ENCODE measurements around the gene TRABD2B. TPM values are rescaled to one million over a fixed set of nuclear protein-coding genes. Genes with fewer than 3 reads are reported as not detected.

The TRABD2B gene
- polyA plus RNA-seq, 4 donors = under 0.01 to 2.6 (median 2.2) TPM; not detected in 1

DNA sequence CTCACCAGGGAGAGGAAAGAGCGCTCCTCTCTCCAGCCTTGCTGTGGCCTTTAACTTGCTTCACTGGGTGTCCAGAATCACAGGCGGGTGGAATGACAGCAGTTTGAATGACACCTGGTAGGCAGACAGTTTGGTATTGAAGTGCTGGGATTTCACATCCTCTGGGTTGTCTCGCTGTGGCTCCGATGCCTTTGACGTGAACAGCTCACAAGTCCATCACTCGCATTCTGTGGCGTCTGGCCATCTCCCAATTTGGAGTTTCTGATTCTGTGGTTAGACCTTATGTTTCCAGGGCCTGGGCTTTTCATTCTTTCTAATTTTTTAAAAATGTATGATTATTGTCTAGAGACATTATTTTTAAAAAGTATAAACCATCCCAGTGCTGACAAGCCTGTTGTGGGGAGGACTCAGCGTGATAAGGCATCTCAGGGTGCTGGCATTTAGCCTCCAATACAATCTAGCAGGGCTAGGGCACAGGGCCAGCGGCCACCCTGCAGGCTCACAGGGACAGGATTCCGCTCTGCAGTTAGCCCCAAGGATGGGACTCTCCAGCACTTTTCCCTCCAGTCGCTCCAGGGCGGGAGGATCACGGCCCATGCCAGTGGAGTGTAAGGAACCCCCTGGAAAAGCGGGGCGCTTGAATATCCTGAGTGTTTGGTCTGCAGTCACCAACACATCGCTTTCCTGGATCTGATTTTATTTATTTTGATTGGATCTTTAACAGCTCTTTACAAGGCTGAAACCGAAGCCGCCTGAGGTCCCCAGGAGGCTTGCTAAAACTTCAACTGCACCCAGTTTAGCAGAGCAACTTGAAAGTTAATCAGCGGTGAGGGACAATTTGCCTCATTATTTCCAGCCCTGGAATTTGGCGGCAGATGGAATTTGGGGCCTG, 178.3 kb downstream of the TRABD2B start:
- no peaks in the 10 kb centered on the region for H3K27me3 ChIP-seq (ENCODE audit: control insufficient read depth in 3 of 3, insufficient read depth in 3 of 3, low read length in 3 of 3)
- FAIRE-seq (no peak), DNase-seq (no peak)
- H3K27ac ChIP-seq (ENCODE audit: low read depth in 1 of 3, low read length in 2 of 3) = no peak overlapping the region
- no peak overlapping the region for H3K4me3 ChIP-seq (ENCODE audit: low read depth in 1 of 3, low read length in 3 of 3)
- H3K36me3 ChIP-seq (ENCODE audit: control insufficient read depth in 3 of 3, insufficient read depth in 2 of 3, low read depth in 1 of 3, low read length in 3 of 3) = peaks cover 0 to 14% (median 0%) of the 10 kb centered on the region in 3 donors
- H3K4me1 ChIP-seq (ENCODE audit: control insufficient read depth in 3 of 3, insufficient read depth in 2 of 3, low read depth in 1 of 3, low read length in 2 of 3) = peaks cover 0 to 5% (median 0%) of the 10 kb centered on the region in 3 donors
- WGBS, 3 donors = 85 to 94% (median 91%) methylated on average over 20 of the region's 20 CpGs
- H3K9me3 ChIP-seq (ENCODE audit: control insufficient read depth in 2 of 2, insufficient read depth in 1 of 2, low read depth in 1 of 2, low read length in 1 of 2) = no peaks in the 10 kb centered on the region

DNA sequence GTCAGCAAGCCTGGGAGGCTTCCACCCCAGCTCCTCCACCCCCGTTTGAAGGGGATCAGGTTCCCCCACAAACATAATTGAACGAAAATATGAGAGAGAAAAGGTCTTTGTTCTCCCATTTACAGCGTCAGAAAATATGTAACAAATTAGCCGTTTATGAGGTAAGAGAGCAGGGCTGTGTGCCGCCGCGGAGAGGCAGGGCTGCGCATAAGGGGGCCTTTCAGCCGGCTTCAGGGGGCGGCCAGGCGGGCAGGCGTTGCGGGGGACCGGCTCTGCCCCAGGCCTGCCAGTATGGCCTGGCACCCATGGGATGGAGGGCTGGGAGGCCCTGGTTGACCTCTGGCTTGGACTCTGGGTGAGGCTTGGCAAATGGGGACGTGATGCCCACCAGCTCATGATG, 179.3 kb downstream of the TRABD2B start:
- no peak overlapping the region for H3K27ac ChIP-seq (ENCODE audit: low read depth in 1 of 3, low read length in 2 of 3)
- 91 to 94% (median 91%) methylated on average over 15 of the region's 15 CpGs for WGBS, 3 donors
- FAIRE-seq = no peak

GRCh38 chr1:47816325-47817071, 180.7 kb downstream of the TRABD2B start:
- DNase-seq = no peak

More for the DNA sequence above, 179.3 kb downstream of the TRABD2B start:
- H3K9me3 ChIP-seq (ENCODE audit: control insufficient read depth in 2 of 2, insufficient read depth in 1 of 2, low read depth in 1 of 2, low read length in 1 of 2) = no peaks in the 10 kb centered on the region
- H3K36me3 ChIP-seq (ENCODE audit: control insufficient read depth in 3 of 3, insufficient read depth in 2 of 3, low read depth in 1 of 3, low read length in 3 of 3) = peaks cover 0 to 10% (median 0%) of the 10 kb centered on the region in 3 donors
- DNase-seq = no peak
- H3K27me3 ChIP-seq (ENCODE audit: control insufficient read depth in 3 of 3, insufficient read depth in 3 of 3, low read length in 3 of 3) = no peaks in the 10 kb centered on the region
- H3K4me1 ChIP-seq (ENCODE audit: control insufficient read depth in 3 of 3, insufficient read depth in 2 of 3, low read depth in 1 of 3, low read length in 2 of 3) = peaks cover 0 to 2% (median 0%) of the 10 kb centered on the region in 3 donors
- H3K4me3 ChIP-seq (ENCODE audit: low read depth in 1 of 3, low read length in 3 of 3) = no peak overlapping the region

DNA sequence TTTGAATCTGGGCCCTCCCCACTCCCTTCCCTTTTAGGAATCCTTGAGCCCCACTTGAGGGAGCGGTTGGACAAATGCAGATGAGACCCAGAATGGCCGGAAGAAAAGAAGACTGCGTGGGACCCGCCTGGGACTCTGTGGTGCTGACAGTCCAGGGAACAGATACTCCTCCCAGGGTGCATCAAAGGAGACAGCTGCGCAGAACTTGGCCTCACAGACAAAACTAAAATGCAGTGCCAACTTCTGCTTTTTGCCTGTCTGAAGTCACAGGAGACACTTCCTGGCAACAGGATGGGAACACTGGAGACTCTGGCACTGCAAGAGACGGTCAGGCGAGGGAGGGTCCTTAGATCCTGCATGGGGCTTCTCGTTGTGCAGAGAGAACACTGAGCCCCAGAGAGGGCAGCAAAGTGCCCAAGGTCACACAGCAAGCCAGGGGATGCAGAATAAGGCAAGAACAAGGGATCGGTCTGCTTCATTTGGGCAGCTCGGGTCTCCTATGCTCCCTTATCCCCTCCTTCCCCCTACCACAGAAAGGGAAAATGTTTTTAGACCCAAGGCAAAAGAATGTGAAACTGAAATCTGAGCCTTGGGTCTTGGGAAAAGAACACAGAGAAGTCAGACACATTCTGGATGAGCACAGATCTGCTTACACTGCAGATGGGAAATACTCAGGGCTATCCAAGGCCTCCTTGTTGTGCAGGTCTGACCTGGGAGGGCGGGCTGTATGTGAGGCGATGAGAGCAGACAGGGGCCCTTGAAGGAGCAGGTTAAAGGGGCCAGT, 182.4 kb downstream of the TRABD2B start:
- Histone ChIP-seq H3K4me1 (ENCODE audit: control insufficient read depth in 3 of 3, insufficient read depth in 2 of 3, low read depth in 1 of 3, low read length in 2 of 3) (peaks cover 0 to under 1% (median 0%) of the 10 kb centered on the region in 3 donors), H3K4me3 (ENCODE audit: low read depth in 1 of 3, low read length in 3 of 3) (no peak overlapping the region), H3K27ac (ENCODE audit: low read depth in 1 of 3, low read length in 2 of 3) (no peak overlapping the region), H3K9me3 (ENCODE audit: control insufficient read depth in 2 of 2, insufficient read depth in 1 of 2, low read depth in 1 of 2, low read length in 1 of 2) (no peaks in the 10 kb centered on the region), H3K27me3 (ENCODE audit: control insufficient read depth in 3 of 3, insufficient read depth in 3 of 3, low read length in 3 of 3) (no peaks in the 10 kb centered on the region), H3K36me3 (ENCODE audit: control insufficient read depth in 3 of 3, insufficient read depth in 2 of 3, low read depth in 1 of 3, low read length in 3 of 3) (peaks cover 0 to 6% (median 0%) of the 10 kb centered on the region in 3 donors)
- 67 to 81% (median 71%) methylated on average over 12 of the region's 12 CpGs for WGBS, 3 donors
- DNase-seq (no peak), FAIRE-seq (no peak)

More at GRCh38 chr1:47816325-47817071, 180.7 kb downstream of the TRABD2B start:
- Histone ChIP-seq H3K27ac (ENCODE audit: low read depth in 1 of 3, low read length in 2 of 3) (no peak overlapping the region), H3K36me3 (ENCODE audit: control insufficient read depth in 3 of 3, insufficient read depth in 2 of 3, low read depth in 1 of 3, low read length in 3 of 3) (peaks cover 0 to 9% (median 0%) of the 10 kb centered on the region in 3 donors), H3K27me3 (ENCODE audit: control insufficient read depth in 3 of 3, insufficient read depth in 3 of 3, low read length in 3 of 3) (no peaks in the 10 kb centered on the region), H3K9me3 (ENCODE audit: control insufficient read depth in 2 of 2, insufficient read depth in 1 of 2, low read depth in 1 of 2, low read length in 1 of 2) (no peaks in the 10 kb centered on the region), H3K4me1 (ENCODE audit: control insufficient read depth in 3 of 3, insufficient read depth in 2 of 3, low read depth in 1 of 3, low read length in 2 of 3) (peaks cover 0 to 2% (median 0%) of the 10 kb centered on the region in 3 donors), H3K4me3 (ENCODE audit: low read depth in 1 of 3, low read length in 3 of 3) (no peak overlapping the region)
- 86 to 88% (median 88%) methylated on average over 5 of the region's 5 CpGs for WGBS, 3 donors
- FAIRE-seq = no peak

- Histone ChIP-seq H3K36me3 (ENCODE audit: control insufficient read depth in 3 of 3, insufficient read depth in 2 of 3, low read depth in 1 of 3, low read length in 3 of 3) (peaks cover 0 to 6% (median 0%) of the 10 kb centered on the region in 3 donors), H3K27ac (ENCODE audit: low read depth in 1 of 3, low read length in 2 of 3) (no peak overlapping the region), H3K9me3 (ENCODE audit: control insufficient read depth in 2 of 2, insufficient read depth in 1 of 2, low read depth in 1 of 2, low read length in 1 of 2) (no peaks in the 10 kb centered on the region), H3K4me1 (ENCODE audit: control insufficient read depth in 3 of 3, insufficient read depth in 2 of 3, low read depth in 1 of 3, low read length in 2 of 3) (no peaks in the 10 kb centered on the region), H3K27me3 (ENCODE audit: control insufficient read depth in 3 of 3, insufficient read depth in 3 of 3, low read length in 3 of 3) (no peaks in the 10 kb centered on the region), H3K4me3 (ENCODE audit: low read depth in 1 of 3, low read length in 3 of 3) (no peak overlapping the region)
- no peak for DNase-seq
- WGBS, 3 donors = 79 to 83% (median 80%) methylated on average over 5 of the region's 5 CpGs
- no peak for FAIRE-seq
Observed at GRCh38 chr1:47813970-47814369, 183.2 kb downstream of the TRABD2B start.

DNA sequence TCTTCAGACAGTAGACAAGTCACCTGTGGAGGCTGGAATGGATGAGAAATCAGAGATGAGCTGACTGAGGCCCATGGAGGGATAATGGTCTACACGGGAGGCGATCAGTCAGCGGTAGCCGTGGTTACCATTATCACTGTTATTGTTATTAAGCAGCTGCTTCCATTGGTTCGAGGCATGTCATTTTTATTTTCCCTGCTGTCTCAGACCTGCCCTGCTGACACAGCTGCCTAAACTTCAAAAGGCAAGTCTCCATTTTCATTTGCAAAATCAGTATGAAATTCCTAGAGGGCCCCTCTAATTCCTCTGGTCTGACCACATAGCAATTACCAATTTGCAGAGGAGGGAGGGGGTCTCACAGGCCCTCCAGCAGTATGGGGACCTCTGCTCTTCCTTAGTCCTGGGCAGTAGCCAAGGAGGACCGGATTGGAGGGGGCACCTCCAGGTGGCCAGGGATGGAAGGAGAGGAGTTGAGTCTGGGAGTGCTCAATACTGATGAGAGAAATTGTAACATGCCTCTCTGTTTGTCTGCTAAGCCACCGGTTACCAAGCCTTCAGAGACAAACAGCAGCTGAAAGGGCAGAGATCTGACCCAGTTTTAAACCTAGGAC, 184.2 kb downstream of the TRABD2B start:
- no peak for FAIRE-seq
- no peak for DNase-seq
- no peaks in the 10 kb centered on the region for H3K27me3 ChIP-seq (ENCODE audit: control insufficient read depth in 3 of 3, insufficient read depth in 3 of 3, low read length in 3 of 3)
- no peaks in the 10 kb centered on the region for H3K4me1 ChIP-seq (ENCODE audit: control insufficient read depth in 3 of 3, insufficient read depth in 2 of 3, low read depth in 1 of 3, low read length in 2 of 3)
- H3K4me3 ChIP-seq (ENCODE audit: low read depth in 1 of 3, low read length in 3 of 3) = no peak overlapping the region
- H3K27ac ChIP-seq (ENCODE audit: low read depth in 1 of 3, low read length in 2 of 3) = no peak overlapping the region
- no peaks in the 10 kb centered on the region for H3K9me3 ChIP-seq (ENCODE audit: control insufficient read depth in 2 of 2, insufficient read depth in 1 of 2, low read depth in 1 of 2, low read length in 1 of 2)
- H3K36me3 ChIP-seq (ENCODE audit: control insufficient read depth in 3 of 3, insufficient read depth in 2 of 3, low read depth in 1 of 3, low read length in 3 of 3) = peaks cover 0 to 2% (median 0%) of the 10 kb centered on the region in 3 donors
- WGBS, 3 donors = 55 to 74% (median 63%) methylated on average over 7 of the region's 7 CpGs

- no peak for FAIRE-seq
- no peaks in the 10 kb centered on the region for H3K27me3 ChIP-seq (ENCODE audit: control insufficient read depth in 3 of 3, insufficient read depth in 3 of 3, low read length in 3 of 3)
- 71 to 76% (median 74%) methylated on average over 9 of the region's 9 CpGs for WGBS, 3 donors
- peak overlapping the region in 1 of 3 donors; percentile 15 for H3K27ac ChIP-seq (ENCODE audit: low read depth in 1 of 3, low read length in 2 of 3)
- H3K36me3 ChIP-seq (ENCODE audit: control insufficient read depth in 3 of 3, insufficient read depth in 2 of 3, low read depth in 1 of 3, low read length in 3 of 3) = peaks cover 0 to 2% (median 0%) of the 10 kb centered on the region in 3 donors
- H3K4me1 ChIP-seq (ENCODE audit: control insufficient read depth in 3 of 3, insufficient read depth in 2 of 3, low read depth in 1 of 3, low read length in 2 of 3) = no peaks in the 10 kb centered on the region
- H3K9me3 ChIP-seq (ENCODE audit: control insufficient read depth in 2 of 2, insufficient read depth in 1 of 2, low read depth in 1 of 2, low read length in 1 of 2) = no peaks in the 10 kb centered on the region
- DNase-seq = no peak
- H3K4me3 ChIP-seq (ENCODE audit: low read depth in 1 of 3, low read length in 3 of 3) = no peak overlapping the region
Observed at GRCh38 chr1:47810964-47811682, 186.1 kb downstream of the TRABD2B start.

All from small intestine (tissue), 7 donors.